HL-60/S4 treated with phorbol 12-myristate 13-acetate at 8.2 ng/mL for 4 days and 3 days (cell line): ENCODE data around the gene MFF.
"Not testable (repeated sequence)": the region's sequence is repeated elsewhere in the genome, so short reads cannot be mapped to it uniquely, and the experiment has no call there.

Experiments
- in situ Hi-C: fragments of 300-500 bp; cut with MboI; formaldehyde crosslinking; loops from 2 replicates; pipeline ENCODE4 v1.15.0; 2022; ENCODE audit warnings: low sequenced_read_pairs

The MFF gene

GRCh38 chr2:227326783-227327182 lies 1.7 kb downstream of the MFF start:
- in situ Hi-C loops, result no loop called here

GRCh38 chr2:227335713-227336112 lies 10.7 kb downstream of the MFF start:
- in situ Hi-C loops, result no loop called here

DNA sequence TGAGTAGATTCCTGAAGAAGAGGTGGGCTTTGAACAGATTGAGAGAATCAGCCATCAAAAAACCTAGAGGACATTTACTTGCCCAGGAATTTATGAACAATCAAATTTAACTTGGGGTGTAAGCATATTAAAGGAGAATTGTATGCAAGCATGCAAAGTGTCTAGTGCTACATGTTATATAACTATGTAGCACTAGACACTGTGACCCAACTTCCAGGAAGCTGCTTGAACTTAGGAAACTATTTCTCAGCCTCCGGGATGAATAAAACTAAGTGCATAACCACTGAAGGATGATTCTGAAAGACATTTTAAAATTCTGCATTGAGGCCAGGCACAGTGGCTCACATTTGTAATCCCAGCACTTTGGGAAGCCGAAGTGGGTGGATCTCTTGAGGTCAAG lies 12.4 kb downstream of the MFF start:
- in situ Hi-C loops, result no loop called here

DNA sequence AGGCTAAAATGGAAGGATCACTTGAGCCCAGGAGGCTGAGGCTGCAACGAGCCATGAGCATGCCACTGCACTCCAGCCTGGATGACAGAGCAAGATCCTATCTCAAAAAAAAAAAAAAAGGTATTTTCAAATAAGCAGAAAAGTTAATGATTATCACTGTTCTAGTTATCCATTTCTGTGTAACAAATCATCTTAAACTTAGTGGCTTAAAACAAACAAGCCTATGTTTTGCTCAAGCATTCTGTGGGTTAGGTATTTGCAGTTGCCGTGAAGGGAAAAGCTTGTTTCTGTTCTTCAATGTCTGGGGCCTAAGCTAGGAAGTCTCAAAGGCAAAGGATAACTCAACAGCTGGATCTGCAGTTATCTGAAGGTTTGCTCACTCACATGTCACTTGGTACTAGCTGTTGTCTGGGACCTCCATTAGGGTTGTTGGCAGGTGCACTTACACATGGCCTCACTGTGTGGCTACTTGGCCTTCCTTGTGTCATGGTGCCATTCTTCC lies 14.1 kb downstream of the MFF start:
- in situ Hi-C loops, result no loop called here

DNA sequence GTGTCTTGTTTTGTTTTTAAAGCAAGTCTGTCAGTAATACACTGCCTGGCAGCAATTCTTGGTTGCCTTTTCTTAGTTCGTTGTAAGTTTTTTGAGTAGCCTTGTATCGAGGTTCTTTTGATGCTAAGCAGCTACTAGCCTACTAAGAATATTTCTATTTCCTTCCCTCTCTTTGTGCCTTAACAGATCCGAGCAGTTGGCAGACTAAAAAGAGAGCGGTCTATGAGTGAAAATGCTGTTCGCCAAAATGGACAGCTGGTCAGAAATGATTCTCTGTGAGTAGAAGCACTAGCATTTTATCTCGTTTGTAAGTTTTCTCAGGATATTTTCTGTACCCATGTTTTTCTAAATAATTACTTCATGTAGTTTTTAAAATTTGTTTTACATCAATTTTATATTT lies 15.1 kb downstream of the MFF start:
- in situ Hi-C loops, result no loop called here

GRCh38 chr2:227341553-227341952 lies 16.5 kb downstream of the MFF start:
- in situ Hi-C loops, result no loop called here

DNA sequence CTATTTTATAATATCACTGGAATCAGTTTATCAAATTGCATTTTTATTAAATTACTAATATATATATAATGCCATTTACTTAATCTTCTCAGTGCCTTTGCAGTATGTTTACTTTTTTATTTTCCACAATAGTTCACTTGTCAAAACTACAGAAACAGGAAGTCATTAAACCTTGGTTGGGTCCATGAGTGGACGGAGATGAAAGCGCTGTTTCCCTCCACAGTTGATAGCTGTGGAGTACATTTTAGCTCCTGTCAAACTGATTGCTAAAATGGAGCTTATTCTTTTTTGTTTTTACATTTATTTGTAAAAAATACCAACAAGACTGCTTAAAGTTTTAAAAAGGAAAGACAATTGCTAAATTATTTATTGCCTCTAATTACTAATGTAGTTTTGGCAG lies 19.2 kb downstream of the MFF start:
- in situ Hi-C loops, result no loop called here

GRCh38 chr2:227347117-227347516 lies 22.1 kb downstream of the MFF start:
- in situ Hi-C loops, result no loop called here

GRCh38 chr2:227348324-227348723 lies 23.3 kb downstream of the MFF start:
- in situ Hi-C loops, result no loop called here

- in situ Hi-C loops, result no loop called here
Observed at GRCh38 chr2:227349989-227350612, 25.1 kb downstream of the MFF start.

GRCh38 chr2:227351639-227352038 lies 26.6 kb downstream of the MFF start:
- in situ Hi-C loops, result no loop called here

DNA sequence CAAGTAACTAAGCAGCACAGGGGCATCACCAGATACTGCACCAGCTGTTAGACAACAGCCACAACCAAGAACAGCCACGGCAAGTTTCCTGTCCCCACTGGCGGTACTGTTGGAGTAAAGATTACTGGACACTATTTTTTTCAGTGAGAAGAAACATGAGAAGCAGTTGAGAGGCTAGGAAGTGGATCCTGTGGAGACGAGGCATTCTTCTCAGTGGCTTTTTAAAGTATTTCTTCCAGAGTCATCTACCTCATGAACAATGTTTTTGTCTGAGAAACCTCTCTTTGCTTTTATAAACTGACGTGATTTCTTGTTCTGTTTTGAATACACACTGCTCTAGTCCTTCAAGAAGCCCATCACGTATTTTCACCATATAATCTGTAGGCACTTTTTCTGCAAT lies 35.3 kb downstream of the MFF start:
- in situ Hi-C loops, result no loop called here

- in situ Hi-C loops, result no loop called here
Observed at GRCh38 chr2:227363756-227364155, 38.7 kb downstream of the MFF start.

DNA sequence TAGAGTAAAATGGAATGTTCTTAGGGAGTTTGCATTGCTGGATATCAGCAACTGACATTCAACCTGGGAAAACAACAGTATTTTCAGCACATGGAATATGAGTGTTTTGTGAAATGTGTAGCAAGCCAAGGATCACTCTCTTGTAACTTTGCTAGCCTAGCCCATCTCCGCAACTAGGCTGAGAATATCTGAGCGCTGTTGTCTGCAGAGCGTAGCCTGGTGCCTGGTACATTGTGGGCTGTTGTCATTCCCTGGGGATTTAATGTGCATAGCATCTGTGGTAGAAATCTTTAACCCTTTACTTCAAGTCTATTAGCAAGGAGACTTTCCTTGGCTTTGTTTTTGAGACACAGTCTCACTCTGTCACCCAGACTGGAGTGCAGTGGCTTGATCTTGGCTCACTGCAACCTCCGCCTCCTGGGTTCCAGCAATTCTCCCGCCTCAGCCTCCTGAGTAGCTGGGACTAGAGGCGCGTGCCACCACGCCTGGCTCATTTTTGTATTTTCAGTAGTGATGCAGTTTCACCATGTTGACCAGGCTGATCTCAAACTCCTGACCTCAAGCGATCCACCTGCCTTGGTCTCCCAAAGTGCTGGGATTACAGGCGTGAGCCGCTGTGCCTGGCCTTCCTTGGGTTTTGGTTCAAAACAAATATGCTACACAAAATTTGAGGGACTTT lies 39.7 kb downstream of the MFF start:
- in situ Hi-C loops, result not testable (repeated sequence)

DNA sequence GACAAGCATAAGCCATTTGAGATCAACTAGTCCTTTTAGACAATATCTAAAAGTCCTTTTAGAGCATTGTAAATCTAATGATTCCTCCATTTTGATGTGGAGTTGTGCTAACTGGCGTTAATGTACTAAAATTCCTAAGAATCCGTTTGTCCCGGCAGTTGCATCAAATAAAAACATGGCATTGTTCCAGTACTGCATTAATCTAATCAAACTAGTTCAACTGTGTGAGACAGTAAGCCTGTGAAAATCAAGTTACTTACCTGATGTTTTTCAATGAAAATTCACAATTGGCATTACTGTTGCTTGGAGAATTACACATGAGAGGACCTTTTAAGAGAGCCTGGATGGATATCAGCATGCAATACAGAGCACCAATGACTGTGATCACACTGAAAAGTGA lies 40.8 kb downstream of the MFF start:
- in situ Hi-C loops, result no loop called here

GRCh38 chr2:227366769-227367426 lies 41.8 kb downstream of the MFF start:
- in situ Hi-C loops, result no loop called here

DNA sequence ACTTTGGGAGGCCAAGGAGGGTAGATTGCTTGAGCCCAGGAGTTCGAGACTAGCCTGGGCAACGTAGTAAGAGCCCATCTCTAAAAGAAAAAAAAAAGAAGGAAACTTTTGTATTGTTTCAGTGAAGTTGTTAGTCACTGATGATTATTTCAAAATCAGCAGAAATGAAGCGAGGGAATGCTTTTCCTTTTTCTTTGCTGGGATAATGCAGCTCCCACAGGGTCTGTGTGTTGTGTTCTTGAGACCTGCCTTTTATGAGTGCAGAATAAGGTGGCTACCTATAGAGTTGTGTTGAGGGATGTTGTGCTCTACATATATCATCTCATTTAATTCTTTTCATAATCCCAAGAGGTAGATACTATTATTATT lies 42.4 kb downstream of the MFF start:
- in situ Hi-C loops, result no loop called here

GRCh38 chr2:227368574-227368973 lies 43.5 kb downstream of the MFF start:
- in situ Hi-C loops, result no loop called here

DNA sequence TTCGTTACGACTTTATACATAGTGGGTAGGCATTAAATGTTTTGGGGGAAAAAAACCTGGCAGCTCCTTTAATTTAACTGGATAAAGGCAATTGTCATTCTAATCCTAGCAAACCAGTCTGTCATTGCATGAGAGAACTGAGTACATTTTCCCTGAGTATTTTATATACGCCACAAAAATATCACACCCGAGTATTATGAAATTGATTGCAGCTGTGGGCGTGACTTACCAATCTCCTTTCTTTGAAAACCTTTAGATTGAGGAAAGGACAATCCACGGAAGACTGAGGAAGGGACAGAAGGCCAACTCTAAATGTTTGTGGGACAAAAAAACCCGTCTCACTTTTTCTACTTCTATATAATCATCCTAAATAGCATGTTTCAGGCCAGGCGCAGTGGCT lies 45.0 kb downstream of the MFF start:
- in situ Hi-C loops, result no loop called here

- in situ Hi-C loops, result no loop called here
Observed at GRCh38 chr2:227370791-227371312, 45.8 kb downstream of the MFF start.

- in situ Hi-C loops, result no loop called here
Observed at GRCh38 chr2:227373389-227373788, 48.3 kb downstream of the MFF start.

DNA sequence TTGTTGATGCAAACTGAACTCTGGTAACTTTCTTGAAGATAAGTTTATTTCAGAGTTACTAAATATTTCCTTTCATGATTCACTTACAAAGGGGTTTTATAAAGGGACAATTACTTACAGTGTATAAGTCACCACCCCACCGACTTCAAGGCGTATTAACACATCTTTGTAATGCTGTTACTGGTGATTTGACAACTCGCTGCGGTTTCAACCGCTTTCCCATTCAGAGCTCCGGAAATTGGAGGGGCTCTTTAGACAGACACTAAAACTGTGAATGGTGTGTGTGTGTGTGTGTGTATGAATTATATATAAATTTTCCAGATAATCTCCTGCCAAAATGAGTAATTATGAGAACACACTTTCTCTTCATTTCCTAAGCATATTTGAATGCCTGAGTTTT lies 49.1 kb downstream of the MFF start:
- in situ Hi-C loops, result no loop called here
